ENCODE data around the gene TP53RK.

The TP53RK gene

GRCh38 chr20:46636514-46636913 is 52.7 kb downstream of the TP53RK start:
- no peak for DNase-seq (ENCODE audit: low read depth)
- no peak for TF ChIP-seq POLR2A (IDR thresholded peaks at IDR 0.05; ENCODE audit: extremely low read depth, insufficient read length)
- TF ChIP-seq MAX (IDR thresholded peaks at IDR 0.05; ENCODE audit: low read depth, low read length) = no peak
- TF ChIP-seq CTCF (IDR thresholded peaks at IDR 0.05; ENCODE audit: low read depth, low read length) = no peak
- TF ChIP-seq MYC (IDR thresholded peaks at IDR 0.05; ENCODE audit: low read depth, low read length) = no peak
- H3K4me3 ChIP-seq (ENCODE audit: low read depth, low read length) = no peak overlapping the region

- no peak for DNase-seq (ENCODE audit: low read depth)
- H3K4me3 ChIP-seq (ENCODE audit: low read depth, low read length) = no peak overlapping the region
- TF ChIP-seq MAX (IDR thresholded peaks at IDR 0.05; ENCODE audit: low read depth, low read length) (no peak), MYC (IDR thresholded peaks at IDR 0.05; ENCODE audit: low read depth, low read length) (no peak), POLR2A (IDR thresholded peaks at IDR 0.05; ENCODE audit: extremely low read depth, insufficient read length) (no peak), CTCF (IDR thresholded peaks at IDR 0.05; ENCODE audit: low read depth, low read length) (no peak)
Observed at GRCh38 chr20:46635514-46636136, 53.6 kb downstream of the TP53RK start.

- no peak for DNase-seq (ENCODE audit: low read depth)
- H3K4me3 ChIP-seq (ENCODE audit: low read depth, low read length) = no peak overlapping the region
- TF ChIP-seq MYC (IDR thresholded peaks at IDR 0.05; ENCODE audit: low read depth, low read length) (no peak), POLR2A (IDR thresholded peaks at IDR 0.05; ENCODE audit: extremely low read depth, insufficient read length) (no peak), CTCF (IDR thresholded peaks at IDR 0.05; ENCODE audit: low read depth, low read length) (no peak), MAX (IDR thresholded peaks at IDR 0.05; ENCODE audit: low read depth, low read length) (no peak)
Observed at GRCh38 chr20:46634528-46634927, 54.7 kb downstream of the TP53RK start.
